Mesangial cell (primary cell): ENCODE data around the gene EFNA1. TPM values are rescaled to one million over a fixed set of nuclear protein-coding genes. Genes with fewer than 3 reads are reported as not detected.

Source experiments
- total RNA-seq: library from RNA; depleted of rRNA; stranded (reverse); fragments of >200 nt; gene quantifications from 2 replicates; pipeline ENCODE4 v1.2.3, GENCODE V29; 2015

EFNA1 gene, protein sequence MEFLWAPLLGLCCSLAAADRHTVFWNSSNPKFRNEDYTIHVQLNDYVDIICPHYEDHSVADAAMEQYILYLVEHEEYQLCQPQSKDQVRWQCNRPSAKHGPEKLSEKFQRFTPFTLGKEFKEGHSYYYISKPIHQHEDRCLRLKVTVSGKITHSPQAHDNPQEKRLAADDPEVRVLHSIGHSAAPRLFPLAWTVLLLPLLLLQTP
- 10.6 and 41.1 TPM in 2 replicates for total RNA-seq

DNA sequence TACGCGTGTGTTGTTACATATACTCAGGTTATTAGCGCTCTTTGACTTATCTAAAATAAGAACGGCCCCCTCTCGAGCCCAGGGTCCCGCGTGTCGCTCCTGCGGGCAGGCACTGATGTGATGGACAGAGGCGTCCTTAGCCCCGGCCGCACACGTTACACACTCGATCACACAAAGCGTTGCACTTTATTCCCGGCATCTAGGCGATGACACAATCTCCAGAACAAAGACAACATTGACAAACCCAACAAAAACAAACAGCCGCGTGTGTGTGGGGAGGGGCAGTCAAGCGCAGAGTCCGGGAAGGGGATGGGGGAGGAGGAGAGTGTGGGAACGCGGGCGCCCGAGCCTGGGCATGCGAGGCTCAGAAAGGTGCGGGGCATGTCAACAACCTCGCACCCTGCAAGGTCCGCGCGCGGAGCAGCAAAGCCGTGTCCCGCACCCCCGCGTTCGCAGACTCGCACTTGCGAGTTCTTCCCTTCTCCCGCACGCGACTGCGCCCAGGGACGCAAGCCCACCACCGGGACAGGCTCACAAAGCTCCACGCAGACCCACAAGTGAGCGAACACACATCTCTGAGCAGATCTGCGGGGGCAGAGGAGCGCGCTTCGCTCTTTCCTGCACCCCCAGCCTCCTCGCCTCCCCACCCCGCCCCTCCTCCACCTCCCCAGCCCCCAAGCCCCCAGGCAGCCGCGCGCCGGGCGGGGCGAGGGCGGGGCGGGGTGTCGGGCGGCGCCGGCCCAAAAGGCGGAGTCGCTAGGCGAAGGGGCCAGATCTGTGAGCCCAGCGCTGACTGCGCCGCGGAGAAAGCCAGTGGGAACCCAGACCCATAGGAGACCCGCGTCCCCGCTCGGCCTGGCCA is at the start of gene EFNA1:
EFNA1 (plus strand) TSS at position 772 of the 862 bp plus-strand sequence. CDS start 102 bp downstream, outside the sequence.

DNA sequence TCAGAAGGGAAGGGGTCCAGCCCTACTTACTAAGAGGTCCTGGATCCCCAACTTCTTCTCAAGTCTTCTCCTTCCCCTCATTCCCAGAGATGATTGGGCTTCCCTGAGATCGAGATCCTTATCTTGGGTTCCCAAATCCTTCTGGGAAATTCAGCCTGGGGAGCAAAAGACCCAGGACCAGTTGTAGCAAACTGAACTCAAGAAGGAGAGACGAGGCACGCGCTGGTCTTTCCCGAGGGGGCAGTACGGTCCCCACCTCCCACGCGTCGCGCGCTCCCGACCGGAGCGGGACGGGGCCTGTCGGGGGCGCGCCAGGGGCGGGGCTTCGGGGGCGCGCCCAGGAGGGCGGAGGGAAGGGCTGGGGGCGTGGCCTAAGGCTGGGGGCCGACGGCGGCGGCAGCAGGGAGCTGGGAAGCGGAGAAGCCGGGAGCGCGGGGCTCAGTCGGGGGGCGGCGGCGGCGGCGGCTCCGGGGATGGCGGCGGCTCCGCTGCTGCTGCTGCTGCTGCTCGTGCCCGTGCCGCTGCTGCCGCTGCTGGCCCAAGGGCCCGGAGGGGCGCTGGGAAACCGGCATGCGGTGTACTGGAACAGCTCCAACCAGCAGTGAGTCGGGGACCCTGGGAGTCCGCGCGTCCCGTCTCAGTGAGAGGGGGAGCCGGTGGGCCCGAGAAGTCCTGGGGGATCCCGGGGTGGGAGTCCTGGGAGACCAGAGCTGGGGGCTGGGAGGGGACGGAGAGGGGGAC is 49.0 kb upstream of the EFNA1 start, which contains the start of gene EFNA3:
EFNA3 (plus strand) TSS at position 369 of the 741 bp plus-strand sequence; CDS start at position 474, 105 bp downstream.

DNA sequence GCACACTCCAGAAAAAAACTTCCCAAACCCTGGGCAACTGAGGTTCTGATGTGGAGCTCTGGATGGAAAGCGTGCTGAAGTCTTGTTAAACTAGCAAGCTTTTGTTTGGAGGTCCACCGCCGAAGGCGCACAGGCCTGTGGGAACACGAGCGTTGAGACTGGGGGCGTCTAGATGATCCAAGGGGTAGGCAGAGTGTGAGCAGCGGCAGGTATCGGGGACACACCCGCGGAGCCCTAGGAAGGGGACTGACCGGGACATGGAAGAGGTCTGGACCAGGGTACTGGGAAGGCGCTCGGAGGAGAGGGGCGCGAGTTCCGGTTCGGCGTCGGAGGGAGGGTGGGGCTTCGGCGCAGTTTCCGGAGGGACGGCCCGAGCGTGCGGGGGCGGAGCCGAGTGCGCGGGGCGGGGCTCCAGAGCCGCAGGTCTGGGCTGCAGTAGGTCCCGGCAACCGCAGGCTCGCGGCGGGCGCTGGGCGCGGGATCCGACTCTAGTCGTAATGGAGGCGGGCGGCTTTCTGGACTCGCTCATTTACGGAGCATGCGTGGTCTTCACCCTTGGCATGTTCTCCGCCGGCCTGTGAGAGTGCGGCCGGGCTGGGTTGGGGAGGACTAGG is 7.8 kb downstream of the EFNA1 start, which contains the start of gene SLC50A1:
SLC50A1 (plus strand) TSS at position 438 of the 614 bp plus-strand sequence; CDS start at position 498, 60 bp downstream.

DNA sequence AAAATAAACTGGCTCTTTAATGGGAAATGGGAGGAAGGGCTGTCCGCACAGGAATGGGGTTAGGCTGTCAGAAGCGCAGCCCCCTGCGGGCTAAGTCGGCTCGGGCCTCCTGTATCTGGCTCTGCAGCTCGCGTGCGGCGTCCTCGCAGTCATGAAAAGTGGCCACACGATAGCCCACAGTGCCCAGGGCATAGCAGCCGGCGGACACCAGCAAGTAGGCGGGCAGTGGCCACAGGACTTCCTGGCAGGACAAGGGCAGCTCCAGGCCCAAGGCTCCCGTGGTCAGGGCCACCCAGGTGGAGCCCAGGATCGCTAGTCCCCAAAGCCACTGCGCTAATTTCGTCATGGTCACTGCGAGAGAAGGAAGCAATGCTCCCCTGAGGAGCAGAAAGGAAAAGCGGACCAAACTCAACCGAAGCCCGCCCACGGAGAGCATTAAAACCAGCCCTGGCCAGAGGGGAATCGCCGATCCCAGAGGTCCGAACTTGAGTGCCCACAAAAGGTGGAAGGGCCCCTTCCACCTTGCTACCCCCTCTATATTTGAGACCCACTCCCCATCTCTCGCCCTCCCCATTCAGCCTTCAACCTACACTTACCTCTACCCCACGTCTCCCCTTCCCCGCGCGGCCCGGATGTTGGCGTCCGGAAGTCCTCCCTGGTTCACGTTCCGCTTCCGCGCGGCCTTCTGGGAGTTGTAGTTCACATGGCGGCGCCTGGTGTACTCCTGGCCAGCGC is 12.4 kb downstream of the EFNA1 start, which contains the start of gene DPM3:
DPM3 (minus strand) TSS at position 637 of the 735 bp plus-strand sequence; CDS start at position 346, 291 bp downstream.

DNA sequence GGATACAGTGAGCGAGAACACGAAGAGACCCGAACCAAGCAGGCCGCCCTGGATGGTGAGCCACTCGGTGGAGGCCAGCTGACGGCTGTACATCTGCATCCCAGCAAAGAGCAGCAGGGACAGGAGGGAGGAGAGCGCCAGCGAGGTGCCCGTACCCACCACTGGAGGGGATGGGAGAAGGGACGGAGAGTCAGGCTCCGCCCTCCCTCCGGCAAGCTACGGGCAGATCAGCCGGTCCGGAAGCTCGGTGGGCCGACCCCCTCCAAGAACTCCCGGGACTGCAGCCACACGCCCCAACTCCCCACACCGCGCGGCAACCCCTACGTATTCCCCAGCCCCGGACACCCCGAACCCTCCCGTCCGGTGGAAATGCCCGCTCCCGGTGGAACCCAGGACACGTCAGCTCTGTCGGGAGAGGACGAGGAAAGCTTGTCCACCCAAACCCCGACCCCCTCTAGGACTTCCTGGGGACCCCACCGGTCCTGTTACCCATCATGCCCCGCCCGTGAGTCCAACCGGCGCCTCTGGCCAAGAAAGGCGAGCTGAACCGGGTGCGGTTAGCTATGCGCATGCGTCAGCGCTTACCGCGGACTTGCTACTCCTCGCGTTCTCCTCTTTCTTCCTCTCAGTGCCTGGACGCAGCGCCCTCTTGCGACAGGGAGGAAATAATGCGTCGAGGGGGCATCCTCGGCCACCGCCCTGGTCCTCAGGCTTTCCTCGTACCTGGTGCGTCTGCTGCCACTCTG is 45.2 kb downstream of the EFNA1 start, which contains the start of gene KRTCAP2:
KRTCAP2 (minus strand) TSS at position 573 of the 746 bp plus-strand sequence; CDS start at position 493, 80 bp downstream.

DNA sequence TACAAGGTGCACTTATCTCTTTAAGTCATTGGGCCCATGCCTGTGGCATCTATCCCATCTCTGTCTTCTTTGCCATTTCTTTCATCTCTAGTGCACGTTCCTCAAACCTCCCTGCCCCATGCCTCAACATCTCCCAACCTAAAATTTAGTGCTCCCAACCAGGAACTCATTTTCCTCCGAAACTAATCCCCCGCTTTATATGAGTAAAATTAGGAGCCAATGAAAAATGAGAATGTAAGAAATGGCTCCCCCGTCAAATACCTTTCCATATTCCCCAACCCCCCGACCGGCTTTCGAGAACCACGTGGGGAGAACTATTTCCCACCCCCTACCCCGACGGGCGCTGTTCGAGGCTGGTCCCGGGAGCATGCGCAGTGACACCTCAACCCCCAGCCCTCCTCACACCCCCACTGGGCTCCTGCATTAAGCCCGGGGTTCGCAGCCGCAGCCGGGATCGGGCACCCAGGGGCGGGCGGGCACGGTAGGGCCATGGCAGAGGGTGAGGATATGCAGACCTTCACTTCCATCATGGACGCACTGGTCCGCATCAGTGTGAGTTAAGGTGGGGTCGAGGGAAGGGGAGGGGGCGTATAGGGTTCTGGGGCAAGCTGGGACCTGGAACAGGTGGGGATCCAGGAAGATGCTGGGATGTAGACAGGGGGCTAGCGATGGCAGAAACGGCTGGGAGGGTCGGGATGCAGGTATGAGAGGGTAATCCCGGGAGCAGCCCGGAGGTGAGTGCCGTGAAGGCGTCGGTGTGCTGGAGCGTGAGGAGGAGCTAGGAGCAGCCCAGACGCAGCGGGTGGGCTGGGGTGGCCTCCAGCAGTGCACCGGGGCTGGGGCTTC is 46.0 kb downstream of the EFNA1 start, which contains the start of gene TRIM46:
TRIM46 (plus strand) TSS at position 372 of the 846 bp plus-strand sequence; CDS start at position 490, 118 bp downstream.

Other genes with a start within 250 kb of the EFNA1 start
- gene PMVK, start 191.2 kb upstream of the EFNA1 start, total RNA-seq = 10.8 and 13.6 TPM in 2 replicates
- 19.6 and 134 TPM in 2 replicates for gene PBXIP1, start 171.8 kb upstream of the EFNA1 start, total RNA-seq
- gene PYGO2, start 166.1 kb upstream of the EFNA1 start, total RNA-seq = 21.0 and 27.5 TPM in 2 replicates
- gene SHC1, start 157.1 kb upstream of the EFNA1 start, total RNA-seq = 197 and 225 TPM in 2 replicates
- 35.0 and 288 TPM in 2 replicates for gene CKS1B, start 153.2 kb upstream of the EFNA1 start, total RNA-seq
- 39.6 and 50.0 TPM in 2 replicates for gene FLAD1, start 144.5 kb upstream of the EFNA1 start, total RNA-seq
- gene LENEP, start 134.3 kb upstream of the EFNA1 start, total RNA-seq = 0.89 TPM in 1 of 2 replicates, not detected in the other
- gene ZBTB7B, start 125.1 kb upstream of the EFNA1 start, total RNA-seq = 19.1 and 23.5 TPM in 2 replicates
- 0.13 TPM in 1 of 2 replicates, not detected in the other for gene DCST2, start 94.1 kb upstream of the EFNA1 start, total RNA-seq
- not detected in 2 replicates for gene DCST1, start 94.1 kb upstream of the EFNA1 start, total RNA-seq
- gene ADAM15, start 76.6 kb upstream of the EFNA1 start, total RNA-seq = 116 and 227 TPM in 2 replicates
- gene EFNA4, start 64.1 kb upstream of the EFNA1 start, total RNA-seq = 13.5 and 17.6 TPM in 2 replicates
- gene EFNA3, start 49.0 kb upstream of the EFNA1 start, total RNA-seq = 0.98 and 4.3 TPM in 2 replicates
- 42.0 and 45.3 TPM in 2 replicates for gene SLC50A1, start 8.0 kb downstream of the EFNA1 start, total RNA-seq
- 65.3 and 79.0 TPM in 2 replicates for gene DPM3, start 12.7 kb downstream of the EFNA1 start, total RNA-seq
- 239 and 262 TPM in 2 replicates for gene KRTCAP2, start 45.4 kb downstream of the EFNA1 start, total RNA-seq
- 6.0 and 11.2 TPM in 2 replicates for gene TRIM46, start 46.0 kb downstream of the EFNA1 start, total RNA-seq
- gene THBS3, start 80.0 kb downstream of the EFNA1 start, total RNA-seq = 10.3 and 67.4 TPM in 2 replicates
- 113 and 146 TPM in 2 replicates for gene MTX1, start 80.8 kb downstream of the EFNA1 start, total RNA-seq
- 28.8 and 35.4 TPM in 2 replicates for gene ENTREP3, start 127.6 kb downstream of the EFNA1 start, total RNA-seq
- 116 and 121 TPM in 2 replicates for gene SCAMP3, start 134.5 kb downstream of the EFNA1 start, total RNA-seq
- gene CLK2, start 145.6 kb downstream of the EFNA1 start, total RNA-seq = 20.0 and 23.3 TPM in 2 replicates
- 2.1 and 2.4 TPM in 2 replicates for gene HCN3, start 149.6 kb downstream of the EFNA1 start, total RNA-seq
- not detected in 2 replicates for gene PKLR, start 173.6 kb downstream of the EFNA1 start, total RNA-seq
- gene FDPS, start 181.0 kb downstream of the EFNA1 start, total RNA-seq = 148 and 342 TPM in 2 replicates
- 36.0 and 56.4 TPM in 2 replicates for gene RUSC1, start 193.0 kb downstream of the EFNA1 start, total RNA-seq